Omental fat pad (tissue), 4 donors: Measurements from ENCODE around the gene TMA16. TPM values are rescaled to one million over a fixed set of nuclear protein-coding genes. Genes with fewer than 3 reads are reported as not detected.

Experiments used
- ATAC-seq: fragments of 150-250 bp; one replicate; pipeline ENCODE4 v1.9.1; 2016; ENCODE audit warnings: mild to moderate bottlenecking, moderate library complexity; ENCODE audit not compliant: low FRiP score
- DNase-seq: peaks from one replicate; pipeline ENCODE4 v3.0.0-alpha.2; 2019; ENCODE audit warnings: low spot score
- total RNA-seq, 4 donors: library from RNA; depleted of rRNA; stranded (reverse); fragments of >200 nt; gene quantifications; one replicate each; pipeline ENCODE4 v1.1.0, GENCODE V29; 2016
- TF ChIP-seq, protein P1 (sequence below), 3 donors: fragments of 450-650 bp; IDR thresholded peaks; one replicate each; pipeline ENCODE4 v1.5.1; 2016 to 2017; ENCODE audit warnings: antibody characterized with exemption in 3 of 3, mild to moderate bottlenecking in 3 of 3, moderate library complexity in 2 of 3

The TMA16 gene
- total RNA-seq, 4 donors from 2014 or later, result 14.7 to 30.8 (median 26.6) TPM

DNA sequence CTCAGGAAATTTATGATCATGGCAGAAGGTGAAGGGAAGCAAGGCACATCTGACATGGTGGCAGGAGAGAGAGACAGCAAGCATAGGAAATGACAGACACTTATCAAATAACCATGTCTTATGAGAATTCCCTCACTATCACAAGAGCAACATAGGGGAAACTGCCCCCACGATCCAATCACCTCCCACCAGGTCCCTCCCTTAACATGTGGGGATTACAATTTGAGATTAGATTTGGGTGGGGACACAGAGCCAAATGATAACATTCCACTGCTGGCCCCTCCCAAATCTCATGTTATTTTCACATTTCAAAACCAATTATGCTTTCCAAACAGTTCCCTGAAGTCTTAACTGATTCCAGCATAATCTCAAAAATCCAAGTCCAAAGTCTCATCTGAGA, 8.2 kb upstream of the TMA16 start:
- ATAC-seq, result no peak
- TF ChIP-seq, protein P1, sequence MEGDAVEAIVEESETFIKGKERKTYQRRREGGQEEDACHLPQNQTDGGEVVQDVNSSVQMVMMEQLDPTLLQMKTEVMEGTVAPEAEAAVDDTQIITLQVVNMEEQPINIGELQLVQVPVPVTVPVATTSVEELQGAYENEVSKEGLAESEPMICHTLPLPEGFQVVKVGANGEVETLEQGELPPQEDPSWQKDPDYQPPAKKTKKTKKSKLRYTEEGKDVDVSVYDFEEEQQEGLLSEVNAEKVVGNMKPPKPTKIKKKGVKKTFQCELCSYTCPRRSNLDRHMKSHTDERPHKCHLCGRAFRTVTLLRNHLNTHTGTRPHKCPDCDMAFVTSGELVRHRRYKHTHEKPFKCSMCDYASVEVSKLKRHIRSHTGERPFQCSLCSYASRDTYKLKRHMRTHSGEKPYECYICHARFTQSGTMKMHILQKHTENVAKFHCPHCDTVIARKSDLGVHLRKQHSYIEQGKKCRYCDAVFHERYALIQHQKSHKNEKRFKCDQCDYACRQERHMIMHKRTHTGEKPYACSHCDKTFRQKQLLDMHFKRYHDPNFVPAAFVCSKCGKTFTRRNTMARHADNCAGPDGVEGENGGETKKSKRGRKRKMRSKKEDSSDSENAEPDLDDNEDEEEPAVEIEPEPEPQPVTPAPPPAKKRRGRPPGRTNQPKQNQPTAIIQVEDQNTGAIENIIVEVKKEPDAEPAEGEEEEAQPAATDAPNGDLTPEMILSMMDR (IDR thresholded peaks at IDR 0.05), result no peak
- no peak for DNase-seq

DNA sequence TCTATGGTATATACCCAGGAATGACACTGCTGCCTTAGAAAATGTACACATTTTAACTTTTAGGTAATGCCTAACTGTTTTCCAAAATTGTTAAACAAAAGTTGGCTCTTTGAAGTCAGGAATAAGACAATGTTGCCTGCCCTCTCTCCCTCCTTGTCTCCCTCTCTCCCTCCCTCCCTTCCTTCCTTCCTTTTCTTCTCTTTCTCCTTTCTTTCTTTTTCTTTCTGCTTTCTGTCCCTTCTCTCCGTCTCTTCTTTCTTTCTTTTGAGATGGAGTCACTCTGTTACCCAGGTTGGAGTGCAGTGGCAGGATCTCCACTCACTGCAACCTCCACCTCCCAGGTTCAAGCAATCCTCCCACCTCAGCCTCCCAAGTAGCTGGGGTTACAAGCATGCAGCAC, 4.6 kb upstream of the TMA16 start:
- no peak for ATAC-seq
- TF ChIP-seq, protein P1 (IDR thresholded peaks at IDR 0.05), result no peak
- DNase-seq, result no peak

DNA sequence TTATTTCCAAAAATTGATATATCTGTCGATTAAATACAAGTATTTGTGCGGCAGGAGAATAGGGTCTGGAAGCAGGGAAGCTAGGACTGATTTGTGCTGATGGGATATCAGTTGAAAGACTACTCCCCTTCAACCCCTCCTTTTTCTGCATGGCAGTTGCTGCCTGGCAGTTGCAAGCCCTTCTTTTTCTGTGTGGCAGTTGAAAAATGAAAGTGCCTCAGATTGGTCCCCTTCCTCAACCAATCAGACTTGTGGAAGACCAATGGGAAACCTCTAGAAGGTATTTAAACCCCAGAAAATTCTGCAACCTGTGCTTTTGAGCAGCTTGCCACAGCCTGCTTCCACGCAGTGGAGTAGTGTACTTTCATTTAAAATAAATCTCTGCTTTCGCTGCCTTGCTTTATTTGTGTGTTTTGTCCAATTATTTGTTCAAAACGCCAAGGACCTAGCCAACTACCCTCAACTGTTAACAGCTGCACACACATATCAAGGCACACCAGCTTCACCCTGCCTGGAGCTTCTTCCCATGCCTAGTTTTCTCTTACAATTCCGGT, 1.5 kb upstream of the TMA16 start:
- ATAC-seq, result no peak
- DNase-seq, result no peak
- TF ChIP-seq, protein P1 (IDR thresholded peaks at IDR 0.05), result no peak

DNA sequence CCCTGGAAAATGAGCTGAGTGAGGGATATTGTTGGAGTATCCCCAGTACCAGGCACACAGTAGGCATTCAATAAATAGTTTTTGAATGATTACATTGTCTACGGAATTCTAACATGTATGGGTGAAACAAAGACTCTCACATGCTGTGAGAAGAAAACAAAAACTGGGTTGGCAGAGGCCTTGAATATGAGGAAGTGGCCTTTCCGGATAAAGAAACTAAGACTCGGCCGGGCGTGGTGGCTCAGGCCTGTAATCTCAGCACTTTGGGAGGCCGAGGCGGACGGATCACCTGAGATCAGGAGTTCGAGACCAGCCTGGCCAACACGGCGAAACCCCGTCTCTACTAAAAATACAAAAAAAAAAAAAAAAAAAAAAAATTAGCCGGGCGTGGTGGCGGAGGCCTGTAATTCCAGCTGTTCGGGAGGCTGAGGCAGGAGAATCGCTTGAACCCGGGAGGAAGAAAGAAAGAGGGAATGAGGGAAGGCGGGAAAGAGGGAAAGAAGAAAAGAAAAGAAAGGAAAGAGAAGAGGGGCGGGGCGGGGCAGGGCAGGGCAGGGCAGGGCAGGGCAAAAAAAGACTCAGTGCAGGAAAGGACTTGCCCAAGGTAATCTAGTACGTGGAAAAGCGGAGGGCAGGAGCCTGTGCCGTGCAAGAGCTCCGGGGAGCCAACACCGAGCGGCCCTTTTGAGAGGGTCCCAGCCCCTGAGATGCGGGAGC, 689 bp upstream of the TMA16 start:
- ATAC-seq, result no peak
- no peak for DNase-seq

DNA sequence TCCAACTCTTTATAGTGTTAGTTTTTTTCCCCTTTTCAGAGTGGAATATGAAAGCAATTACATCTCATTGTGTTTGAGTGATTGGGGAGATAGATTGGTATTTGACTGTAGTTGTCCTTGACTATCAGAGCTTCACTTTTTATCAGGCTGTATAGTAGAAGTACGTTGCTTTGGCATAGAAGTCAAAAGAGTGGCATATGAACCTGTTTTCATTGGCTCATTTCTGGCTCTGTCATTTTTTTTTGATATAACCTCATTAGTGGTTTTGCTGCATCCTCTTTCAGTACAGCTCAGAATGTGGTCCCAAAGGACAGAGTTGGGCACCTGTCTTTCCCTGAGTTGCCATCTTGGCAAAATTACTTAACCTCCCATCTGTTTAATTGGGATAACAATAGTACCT, 1.4 kb downstream of the TMA16 start:
- TF ChIP-seq, protein P1 (IDR thresholded peaks at IDR 0.05), result no peak
- no peak for ATAC-seq
- no peak for DNase-seq

More for the DNA sequence above, 689 bp upstream of the TMA16 start:
- TF ChIP-seq, protein P1 (IDR thresholded peaks at IDR 0.05), result no peak

DNA sequence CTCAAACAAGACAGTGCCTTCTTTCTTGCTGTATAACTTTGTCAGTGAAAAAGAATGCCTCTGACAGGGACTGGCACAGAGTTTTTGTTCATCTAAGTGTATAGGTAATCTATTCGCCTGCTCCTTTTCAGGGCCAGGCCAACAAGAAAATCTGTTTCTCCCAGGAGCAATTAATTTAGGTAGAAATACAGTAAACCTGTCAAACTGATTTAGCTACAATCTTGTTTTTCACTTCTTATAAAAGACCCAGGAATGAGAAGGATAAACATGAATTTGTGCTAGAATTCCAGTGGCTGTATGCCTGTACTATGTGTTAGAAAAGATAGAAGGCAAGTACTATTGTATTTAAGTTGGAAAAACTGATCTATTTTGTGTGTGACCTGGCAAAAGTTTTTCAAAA, 6.1 kb downstream of the TMA16 start:
- TF ChIP-seq, protein P1 (IDR thresholded peaks at IDR 0.05), result no peak
- no peak for ATAC-seq

DNA sequence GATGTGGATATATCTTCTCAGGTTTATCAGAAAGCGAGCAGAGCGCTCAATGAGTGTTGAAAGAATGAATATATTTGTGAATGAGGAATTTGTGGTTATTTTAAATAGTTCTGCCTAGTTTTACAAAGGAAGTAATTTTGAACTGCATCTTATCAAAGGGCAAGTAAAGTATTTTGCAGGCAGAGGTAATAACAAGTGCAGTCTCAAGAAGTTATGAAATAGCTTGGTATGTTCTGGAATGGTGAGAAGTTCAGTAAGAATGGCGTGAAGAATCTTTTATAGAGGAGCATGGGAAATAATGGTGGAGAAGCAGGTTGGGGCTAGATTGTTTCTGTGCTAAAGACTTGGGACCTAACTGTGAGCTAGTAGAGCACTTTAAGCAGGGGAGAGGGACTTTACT, 10.9 kb downstream of the TMA16 start:
- ATAC-seq, result no peak
- TF ChIP-seq, protein P1 (IDR thresholded peaks at IDR 0.05), result no peak
- DNase-seq, result no peak

More for the DNA sequence above, 6.1 kb downstream of the TMA16 start:
- no peak for DNase-seq
